Stimulated activated CD8-positive, alpha-beta memory T cell treated with anti-CD3 and anti-CD28 coated beads, Interleukin-15, amount 100 ng/mL, for 24 hours (primary cell): Measurements from ENCODE around the gene PCDHB7.
"Not testable (repeated sequence)": the region's sequence is repeated elsewhere in the genome, so short reads cannot be mapped to it uniquely, and the experiment has no call there.

Experiments
- DNase-seq: peaks from one replicate; pipeline ENCODE4 v3.0.0-alpha.2; 2020; ENCODE audit warnings: low read depth

PCDHB7 gene

DNA sequence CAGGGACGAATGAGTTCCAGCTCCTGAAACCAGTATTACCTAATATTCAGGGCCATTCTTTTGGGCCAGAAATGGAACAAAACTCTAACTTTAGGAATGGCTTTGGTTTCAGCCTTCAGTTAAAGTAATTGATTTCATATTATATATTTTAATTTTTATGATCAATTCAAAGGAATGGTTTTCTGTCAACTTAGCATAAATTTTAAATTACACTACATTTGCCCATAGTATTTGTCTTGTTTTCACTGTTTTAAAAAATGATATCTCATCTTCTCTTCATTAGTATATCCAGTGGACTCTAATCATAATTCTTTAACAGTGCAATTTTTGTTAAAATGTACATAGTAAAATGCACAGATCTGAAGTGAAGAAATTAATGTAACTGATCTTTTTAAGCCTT lies 7.9 kb downstream of the PCDHB7 start:
- DNase-seq = no peak

DNA sequence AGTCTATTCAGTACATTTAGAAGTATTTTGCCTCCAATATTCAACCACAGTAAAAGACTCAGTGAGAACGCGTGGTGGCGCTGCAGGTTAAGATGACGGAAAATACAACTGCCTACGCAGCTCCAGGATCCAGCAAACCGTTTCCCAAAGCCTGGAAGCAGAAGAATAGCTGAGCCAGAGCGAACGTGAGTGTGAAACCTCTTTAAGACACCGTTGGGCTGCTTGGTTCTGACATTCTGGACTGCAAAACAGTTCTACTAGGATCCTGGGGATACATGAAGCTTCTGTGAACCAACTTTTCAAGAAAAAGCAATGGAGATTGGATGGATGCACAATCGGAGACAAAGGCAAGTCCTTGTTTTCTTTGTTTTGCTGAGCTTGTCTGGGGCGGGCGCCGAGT lies 9.8 kb downstream of the PCDHB7 start, which contains the start of gene PCDHB16:
Gene PCDHB16, plus strand, starts transcription at position 140 of the 400 bp plus-strand sequence. Its CDS starts 173 bp downstream, at position 313.
- no peak for DNase-seq

DNA sequence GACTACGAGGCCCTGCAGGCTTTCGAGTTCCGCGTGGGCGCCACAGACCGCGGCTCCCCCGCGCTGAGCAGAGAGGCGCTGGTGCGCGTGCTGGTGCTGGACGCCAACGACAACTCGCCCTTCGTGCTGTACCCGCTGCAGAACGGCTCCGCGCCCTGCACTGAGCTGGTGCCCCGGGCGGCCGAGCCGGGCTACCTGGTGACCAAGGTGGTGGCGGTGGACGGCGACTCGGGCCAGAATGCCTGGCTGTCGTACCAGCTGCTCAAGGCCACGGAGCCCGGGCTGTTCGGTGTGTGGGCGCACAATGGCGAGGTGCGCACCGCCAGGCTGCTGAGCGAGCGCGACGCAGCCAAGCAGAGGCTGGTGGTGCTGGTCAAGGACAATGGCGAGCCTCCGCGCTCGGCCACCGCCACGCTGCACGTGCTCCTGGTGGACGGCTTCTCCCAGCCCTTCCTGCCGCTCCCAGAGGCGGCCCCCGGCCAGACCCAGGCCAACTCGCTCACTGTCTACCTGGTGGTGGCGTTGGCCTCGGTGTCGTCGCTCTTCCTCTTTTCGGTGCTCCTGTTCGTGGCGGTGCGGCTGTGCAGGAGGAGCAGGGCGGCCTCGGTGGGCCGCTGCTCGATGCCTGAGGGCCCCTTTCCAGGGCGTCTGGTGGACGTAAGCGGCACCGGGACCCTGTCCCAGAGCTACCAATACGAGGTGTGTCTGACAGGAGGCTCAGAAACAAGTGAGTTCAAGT lies 11.8 kb downstream of the PCDHB7 start:
- not testable (repeated sequence) for DNase-seq

DNA sequence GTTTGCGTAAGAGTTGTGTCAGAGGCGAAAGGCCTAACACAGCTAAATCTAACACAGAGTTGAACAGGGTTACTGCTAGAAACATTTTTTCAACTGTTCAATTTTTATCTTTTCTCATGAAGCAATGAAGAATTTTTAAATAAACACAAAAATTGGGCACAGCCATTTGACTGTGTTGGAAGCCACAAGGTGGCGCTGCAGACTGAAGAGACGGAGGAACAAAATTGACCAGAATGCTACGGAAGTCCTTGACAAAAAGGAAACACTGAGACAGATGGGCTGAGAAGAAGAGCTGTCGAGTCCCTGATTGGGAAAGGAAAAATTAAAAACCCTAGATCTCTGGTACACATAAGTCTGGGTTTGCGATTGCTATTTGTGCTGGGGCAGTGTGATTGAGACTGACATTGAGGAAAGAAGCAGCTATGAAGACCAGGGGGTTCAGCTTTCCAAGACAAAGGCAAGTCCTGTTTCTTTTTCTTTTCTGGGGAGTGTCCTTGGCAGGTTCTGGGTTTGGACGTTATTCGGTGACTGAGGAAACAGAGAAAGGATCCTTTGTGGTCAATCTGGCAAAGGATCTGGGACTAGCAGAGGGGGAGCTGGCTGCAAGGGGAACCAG lies 14.6 kb downstream of the PCDHB7 start, which contains the start of gene PCDHB9:
Gene PCDHB9, plus strand, starts transcription at position 265 of the 616 bp plus-strand sequence. Its CDS starts 158 bp downstream, at position 423.
- DNase-seq = no peak

DNA sequence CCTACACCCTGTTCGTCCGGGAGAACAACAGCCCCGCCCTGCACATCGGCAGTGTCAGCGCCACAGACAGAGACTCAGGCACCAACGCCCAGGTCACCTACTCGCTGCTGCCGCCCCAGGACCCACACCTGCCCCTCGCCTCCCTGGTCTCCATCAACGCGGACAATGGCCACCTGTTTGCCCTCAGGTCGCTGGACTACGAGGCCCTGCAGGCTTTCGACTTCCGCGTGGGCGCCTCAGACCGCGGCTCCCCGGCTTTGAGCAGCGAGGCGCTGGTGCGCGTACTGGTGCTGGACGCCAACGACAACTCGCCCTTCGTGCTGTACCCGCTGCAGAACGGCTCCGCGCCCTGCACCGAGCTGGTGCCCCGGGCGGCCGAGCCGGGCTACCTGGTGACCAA lies 16.2 kb downstream of the PCDHB7 start:
- not testable (repeated sequence) for DNase-seq

DNA sequence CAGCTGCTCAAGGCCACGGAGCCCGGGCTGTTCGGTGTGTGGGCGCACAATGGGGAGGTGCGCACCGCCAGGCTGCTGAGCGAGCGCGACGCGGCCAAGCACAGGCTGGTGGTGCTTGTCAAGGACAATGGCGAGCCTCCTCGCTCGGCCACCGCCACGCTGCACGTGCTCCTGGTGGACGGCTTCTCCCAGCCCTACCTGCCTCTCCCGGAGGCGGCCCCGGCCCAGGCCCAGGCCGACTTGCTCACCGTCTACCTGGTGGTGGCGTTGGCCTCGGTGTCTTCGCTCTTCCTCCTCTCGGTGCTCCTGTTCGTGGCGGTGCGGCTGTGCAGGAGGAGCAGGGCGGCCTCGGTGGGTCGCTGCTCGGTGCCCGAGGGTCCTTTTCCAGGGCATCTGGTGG lies 16.7 kb downstream of the PCDHB7 start:
- DNase-seq = not testable (repeated sequence)

DNA sequence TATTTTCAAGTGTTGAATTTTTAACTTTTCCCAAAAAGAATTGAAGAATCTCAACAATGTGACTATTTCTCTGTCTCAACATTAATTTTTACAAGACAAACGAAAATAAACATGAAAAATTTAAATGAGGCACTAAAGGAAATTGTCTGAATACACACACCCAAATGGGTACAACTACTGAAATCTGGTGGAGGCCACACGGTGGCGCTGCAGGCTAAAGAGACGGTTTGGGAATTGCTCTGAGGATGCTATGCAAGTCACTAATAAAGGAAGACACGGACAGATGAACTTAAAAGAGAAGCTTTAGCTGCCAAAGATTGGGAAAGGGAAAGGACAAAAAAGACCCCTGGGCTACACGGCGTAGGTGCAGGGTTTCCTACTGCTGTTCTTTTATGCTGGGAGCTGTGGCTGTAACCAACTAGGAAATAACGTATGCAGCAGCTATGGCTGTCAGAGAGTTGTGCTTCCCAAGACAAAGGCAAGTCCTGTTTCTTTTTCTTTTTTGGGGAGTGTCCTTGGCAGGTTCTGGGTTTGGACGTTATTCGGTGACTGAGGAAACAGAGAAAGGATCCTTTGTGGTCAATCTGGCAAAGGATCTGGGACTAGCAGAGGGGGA lies 19.8 kb downstream of the PCDHB7 start, which contains the start of gene PCDHB10:
Gene PCDHB10, plus strand, starts transcription at position 244 of the 616 bp plus-strand sequence. Its CDS starts 200 bp downstream, at position 444.
- no peak for DNase-seq

DNA sequence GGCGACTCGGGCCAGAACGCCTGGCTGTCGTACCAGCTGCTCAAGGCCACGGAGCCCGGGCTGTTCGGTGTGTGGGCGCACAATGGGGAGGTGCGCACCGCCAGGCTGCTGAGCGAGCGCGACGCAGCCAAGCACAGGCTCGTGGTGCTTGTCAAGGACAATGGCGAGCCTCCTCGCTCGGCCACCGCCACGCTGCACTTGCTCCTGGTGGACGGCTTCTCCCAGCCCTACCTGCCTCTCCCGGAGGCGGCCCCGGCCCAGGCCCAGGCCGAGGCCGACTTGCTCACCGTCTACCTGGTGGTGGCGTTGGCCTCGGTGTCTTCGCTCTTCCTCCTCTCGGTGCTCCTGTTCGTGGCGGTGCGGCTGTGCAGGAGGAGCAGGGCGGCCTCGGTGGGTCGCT lies 21.9 kb downstream of the PCDHB7 start:
- DNase-seq = not testable (repeated sequence)

DNA sequence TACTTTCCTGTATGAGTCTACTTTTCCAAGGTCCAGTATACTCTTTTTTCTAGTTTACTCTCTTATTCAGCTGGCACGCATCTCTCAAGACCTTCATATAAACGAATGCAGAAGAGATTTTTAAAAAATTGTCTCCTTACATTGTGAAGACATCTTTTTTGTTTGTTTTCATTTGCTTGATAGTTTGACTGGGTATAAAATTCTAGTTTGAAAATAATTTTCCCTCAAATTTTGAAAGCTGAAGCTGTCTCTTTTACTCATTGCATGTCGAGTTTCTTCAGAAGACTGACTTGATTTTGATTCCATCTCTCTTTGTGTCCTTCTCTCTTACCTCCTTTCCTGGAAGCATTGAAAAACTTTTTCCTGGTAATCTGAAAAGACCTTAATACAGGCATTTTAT lies 23.9 kb downstream of the PCDHB7 start:
- no peak for DNase-seq

DNA sequence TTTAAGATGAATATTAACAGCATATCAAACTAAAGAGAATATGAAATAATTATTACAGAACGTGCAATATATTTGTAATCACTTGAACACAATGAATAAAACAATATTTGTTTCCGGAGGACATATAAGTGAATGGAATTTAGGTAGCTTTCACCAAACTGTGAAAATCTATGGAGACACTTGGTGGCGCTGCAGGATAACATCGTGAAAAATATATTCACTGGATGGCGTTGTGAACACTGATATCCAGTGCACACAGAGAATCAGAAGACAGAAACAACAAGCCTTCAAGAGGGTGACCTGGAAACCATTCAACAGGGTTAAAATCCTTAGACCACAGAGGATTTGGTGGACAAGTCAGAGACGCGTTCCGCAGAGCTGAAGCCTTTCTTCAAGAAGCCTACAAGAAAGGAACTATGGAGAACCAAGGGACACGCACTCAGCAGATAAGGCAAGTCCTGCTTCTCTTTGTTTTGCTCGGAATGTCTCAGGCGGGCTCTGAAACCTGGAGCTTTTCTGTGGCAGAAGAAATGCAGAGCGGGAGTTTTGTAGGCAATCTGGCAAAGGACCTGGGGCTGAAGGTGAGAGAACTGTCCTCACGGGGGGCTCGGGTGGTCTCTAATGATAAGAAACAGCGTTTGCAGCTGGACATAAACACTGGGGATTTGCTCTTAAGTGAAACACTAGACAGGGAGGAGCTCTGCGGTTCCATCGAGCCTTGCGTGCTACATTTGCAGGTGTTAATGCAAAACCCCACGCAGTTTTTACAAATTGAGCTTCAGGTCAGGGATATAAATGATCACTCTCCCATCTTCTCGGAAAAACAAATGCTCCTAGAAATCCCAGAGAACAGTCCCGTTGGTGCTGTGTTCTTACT lies 27.2 kb downstream of the PCDHB7 start, which contains the start of gene PCDHB11:
Gene PCDHB11, plus strand, starts transcription at position 269 of the 877 bp plus-strand sequence. Its CDS starts 148 bp downstream, at position 417.
- DNase-seq = no peak

DNA sequence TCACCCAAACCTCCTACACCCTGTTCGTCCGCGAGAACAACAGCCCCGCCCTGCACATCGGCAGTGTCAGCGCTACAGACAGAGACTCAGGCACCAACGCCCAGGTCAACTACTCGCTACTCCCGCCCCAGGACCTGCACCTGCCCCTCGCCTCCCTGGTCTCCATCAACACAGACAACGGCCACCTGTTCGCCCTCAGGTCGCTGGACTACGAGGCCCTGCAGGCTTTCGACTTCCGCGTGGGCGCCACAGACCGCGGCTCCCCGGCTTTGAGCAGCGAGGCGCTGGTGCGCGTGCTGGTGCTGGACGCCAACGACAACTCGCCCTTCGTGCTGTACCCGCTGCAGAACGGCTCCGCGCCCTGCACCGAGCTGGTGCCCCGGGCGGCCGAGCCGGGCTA lies 28.7 kb downstream of the PCDHB7 start:
- not testable (repeated sequence) for DNase-seq

DNA sequence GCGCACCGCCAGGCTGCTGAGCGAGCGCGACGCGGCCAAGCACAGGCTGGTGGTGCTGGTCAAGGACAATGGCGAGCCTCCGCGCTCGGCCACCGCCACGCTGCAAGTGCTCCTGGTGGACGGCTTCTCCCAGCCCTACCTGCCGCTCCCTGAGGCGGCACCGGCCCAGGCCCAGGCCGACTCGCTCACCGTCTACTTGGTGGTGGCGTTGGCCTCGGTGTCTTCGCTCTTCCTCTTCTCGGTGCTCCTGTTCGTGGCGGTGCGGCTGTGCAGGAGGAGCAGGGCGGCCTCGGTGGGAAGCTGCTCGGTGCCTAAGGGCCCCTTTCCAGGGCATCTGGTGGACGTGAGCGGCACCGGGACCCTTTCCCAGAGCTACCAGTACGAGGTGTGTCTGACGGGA lies 29.2 kb downstream of the PCDHB7 start:
- DNase-seq = not testable (repeated sequence)

DNA sequence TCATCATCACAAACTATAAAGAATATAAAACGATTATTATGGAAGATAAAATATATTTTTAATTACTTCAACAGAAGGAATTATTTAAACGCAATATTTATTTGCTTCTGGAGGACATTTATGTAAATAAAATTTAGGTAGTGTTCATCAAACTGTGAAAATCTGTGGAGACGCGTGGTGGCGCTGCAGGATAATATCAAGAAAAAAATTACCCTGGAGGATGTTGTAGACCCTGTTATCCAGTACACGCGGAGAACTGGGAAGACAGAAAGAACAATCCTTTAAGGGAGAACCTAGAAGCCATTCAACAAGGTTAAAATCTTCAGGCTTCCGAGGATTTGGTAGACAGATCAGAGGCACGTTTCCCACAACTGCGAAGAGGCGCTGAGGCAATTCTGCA lies 36.0 kb downstream of the PCDHB7 start, which contains the start of gene PCDHB12:
Gene PCDHB12, plus strand, starts transcription at position 242 of the 400 bp plus-strand sequence. CDS start 189 bp downstream, outside the sequence.
- DNase-seq = no peak

DNA sequence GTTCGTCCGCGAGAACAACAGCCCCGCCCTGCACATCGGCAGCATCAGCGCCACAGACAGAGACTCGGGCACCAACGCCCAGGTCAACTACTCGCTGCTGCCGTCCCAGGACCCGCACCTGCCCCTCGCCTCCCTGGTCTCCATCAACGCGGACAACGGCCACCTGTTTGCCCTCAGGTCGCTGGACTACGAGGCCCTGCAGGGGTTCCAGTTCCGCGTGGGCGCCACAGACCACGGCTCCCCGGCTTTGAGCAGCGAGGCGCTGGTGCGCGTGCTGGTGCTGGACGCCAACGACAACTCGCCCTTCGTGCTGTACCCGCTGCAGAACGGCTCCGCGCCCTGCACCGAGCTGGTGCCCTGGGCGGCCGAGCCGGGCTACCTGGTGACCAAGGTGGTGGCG lies 37.8 kb downstream of the PCDHB7 start:
- DNase-seq = not testable (repeated sequence)

DNA sequence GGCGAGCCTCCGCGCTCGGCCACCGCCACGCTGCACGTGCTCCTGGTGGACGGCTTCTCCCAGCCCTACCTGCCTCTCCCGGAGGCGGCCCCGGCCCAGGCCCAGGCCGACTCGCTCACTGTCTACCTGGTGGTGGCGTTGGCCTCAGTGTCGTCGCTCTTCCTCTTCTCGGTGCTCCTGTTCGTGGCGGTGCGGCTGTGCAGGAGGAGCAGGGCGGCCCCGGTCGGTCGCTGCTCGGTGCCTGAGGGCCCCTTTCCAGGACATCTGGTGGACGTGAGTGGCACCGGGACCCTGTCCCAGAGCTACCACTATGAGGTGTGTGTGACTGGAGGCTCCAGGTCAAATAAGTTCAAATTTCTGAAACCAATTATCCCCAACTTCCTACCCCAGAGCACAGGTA lies 38.4 kb downstream of the PCDHB7 start:
- DNase-seq = not testable (repeated sequence)

DNA sequence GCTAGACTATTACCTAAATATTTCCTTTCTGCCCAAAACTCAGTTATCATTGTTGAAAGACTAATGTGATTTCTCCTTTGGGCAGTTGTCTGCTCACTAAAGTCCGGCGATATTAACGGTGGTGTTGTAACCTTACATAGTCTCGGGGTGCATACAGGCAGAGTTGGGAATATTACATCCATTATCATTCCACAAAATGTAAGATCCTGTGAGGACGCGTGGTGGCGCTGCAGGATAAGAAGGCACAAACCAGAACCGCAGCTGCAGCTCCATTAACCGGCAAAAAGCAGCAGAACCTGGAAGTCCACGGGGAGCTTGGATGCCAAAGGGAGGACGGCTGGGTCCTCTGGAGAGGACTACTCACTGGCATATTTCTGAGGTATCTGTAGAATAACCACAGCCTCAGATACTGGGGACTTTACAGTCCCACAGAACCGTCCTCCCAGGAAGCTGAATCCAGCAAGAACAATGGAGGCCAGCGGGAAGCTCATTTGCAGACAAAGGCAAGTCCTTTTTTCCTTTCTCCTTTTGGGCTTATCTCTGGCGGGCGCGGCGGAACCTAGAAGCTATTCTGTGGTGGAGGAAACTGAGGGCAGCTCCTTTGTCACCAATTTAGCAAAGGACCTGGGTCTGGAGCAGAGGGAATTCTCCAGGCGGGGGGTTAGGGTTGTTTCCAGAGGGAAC lies 41.4 kb downstream of the PCDHB7 start, which contains the start of gene PCDHB13:
Gene PCDHB13, plus strand, starts transcription at position 264 of the 684 bp plus-strand sequence. Its CDS starts 205 bp downstream, at position 469.
- not testable (repeated sequence) for DNase-seq

DNA sequence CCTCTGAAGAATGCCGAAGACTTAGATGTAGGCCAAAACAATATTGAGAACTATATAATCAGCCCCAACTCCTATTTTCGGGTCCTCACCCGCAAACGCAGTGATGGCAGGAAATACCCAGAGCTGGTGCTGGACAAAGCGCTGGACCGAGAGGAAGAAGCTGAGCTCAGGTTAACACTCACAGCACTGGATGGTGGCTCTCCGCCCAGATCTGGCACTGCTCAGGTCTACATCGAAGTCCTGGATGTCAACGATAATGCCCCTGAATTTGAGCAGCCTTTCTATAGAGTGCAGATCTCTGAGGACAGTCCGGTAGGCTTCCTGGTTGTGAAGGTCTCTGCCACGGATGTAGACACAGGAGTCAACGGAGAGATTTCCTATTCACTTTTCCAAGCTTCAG lies 42.1 kb downstream of the PCDHB7 start:
- not testable (repeated sequence) for DNase-seq

DNA sequence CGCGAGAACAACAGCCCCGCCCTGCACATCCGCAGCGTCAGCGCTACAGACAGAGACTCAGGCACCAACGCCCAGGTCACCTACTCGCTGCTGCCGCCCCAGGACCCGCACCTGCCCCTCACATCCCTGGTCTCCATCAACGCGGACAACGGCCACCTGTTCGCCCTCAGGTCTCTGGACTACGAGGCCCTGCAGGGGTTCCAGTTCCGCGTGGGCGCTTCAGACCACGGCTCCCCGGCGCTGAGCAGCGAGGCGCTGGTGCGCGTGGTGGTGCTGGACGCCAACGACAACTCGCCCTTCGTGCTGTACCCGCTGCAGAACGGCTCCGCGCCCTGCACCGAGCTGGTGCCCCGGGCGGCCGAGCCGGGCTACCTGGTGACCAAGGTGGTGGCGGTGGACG lies 43.1 kb downstream of the PCDHB7 start:
- not testable (repeated sequence) for DNase-seq

DNA sequence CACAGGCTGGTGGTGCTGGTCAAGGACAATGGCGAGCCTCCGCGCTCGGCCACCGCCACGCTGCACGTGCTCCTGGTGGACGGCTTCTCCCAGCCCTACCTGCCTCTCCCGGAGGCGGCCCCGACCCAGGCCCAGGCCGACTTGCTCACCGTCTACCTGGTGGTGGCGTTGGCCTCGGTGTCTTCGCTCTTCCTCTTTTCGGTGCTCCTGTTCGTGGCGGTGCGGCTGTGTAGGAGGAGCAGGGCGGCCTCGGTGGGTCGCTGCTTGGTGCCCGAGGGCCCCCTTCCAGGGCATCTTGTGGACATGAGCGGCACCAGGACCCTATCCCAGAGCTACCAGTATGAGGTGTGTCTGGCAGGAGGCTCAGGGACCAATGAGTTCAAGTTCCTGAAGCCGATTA lies 43.6 kb downstream of the PCDHB7 start:
- DNase-seq = not testable (repeated sequence)

DNA sequence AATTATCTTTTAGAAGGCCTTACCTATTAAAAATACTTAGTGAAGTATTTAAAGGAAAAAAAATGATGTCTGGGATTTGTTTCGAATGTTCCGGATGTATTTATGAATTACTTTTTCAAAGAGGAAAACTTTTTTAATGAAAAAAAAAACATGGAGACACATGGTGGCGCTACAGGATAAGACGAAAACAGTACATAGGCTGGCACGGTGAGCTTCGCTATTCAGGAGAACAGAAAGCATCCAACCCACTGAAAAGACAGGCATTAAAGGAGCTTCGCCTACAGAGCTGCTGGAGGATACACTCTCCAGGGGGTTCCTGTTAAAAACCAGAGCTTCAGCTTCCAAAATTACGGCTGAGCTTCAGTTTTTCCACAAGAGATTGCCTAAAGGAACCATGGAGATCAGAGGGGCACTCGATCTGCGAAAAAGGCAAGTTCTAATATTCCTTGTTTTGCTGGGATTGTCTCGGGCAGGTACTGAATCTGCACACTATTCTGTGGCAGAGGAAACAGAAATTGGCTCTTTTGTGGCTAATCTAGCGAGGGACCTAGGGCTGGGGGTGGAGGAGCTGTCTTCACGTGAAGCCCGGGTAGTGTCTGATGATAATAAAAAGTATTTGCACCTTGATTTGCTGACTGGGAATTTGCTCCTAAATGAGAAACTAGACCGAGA lies 50.8 kb downstream of the PCDHB7 start, which contains the start of gene PCDHB14:
Gene PCDHB14, plus strand, starts transcription at position 232 of the 672 bp plus-strand sequence. Its CDS starts 163 bp downstream, at position 395.
- no peak for DNase-seq
